Activated CD4-positive, alpha-beta T cell treated with anti-CD3 and anti-CD28 coated beads, Interleukin-2, amount 50 U/mL, for 4 hours (primary cell): Measurements from ENCODE around the gene KIAA1328.

Source experiments
- DNase-seq, 2 experiments: peaks; one replicate each; pipeline ENCODE4 v3.0.0-alpha.2; 2020

Gene KIAA1328

DNA sequence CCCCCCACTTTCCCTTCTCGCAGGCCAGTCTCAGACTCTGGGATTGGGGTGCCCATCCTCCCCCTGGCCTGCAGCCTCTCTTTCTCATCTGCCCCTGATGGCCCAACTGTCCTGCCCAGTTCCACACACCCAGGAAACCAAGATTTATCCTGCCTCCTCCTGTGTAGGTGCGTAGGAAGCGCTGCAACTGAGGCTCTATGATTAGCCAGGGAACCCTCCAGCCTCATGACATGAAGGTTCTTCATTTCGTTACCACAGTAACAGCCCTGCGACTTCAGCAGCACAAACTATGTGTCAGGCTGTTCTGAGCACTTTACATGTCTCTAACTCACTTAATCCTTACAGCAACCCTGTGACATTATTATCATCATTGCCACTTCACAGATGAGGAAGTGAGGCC, 430.8 kb downstream of the KIAA1328 start:
- DNase-seq = no peak

DNA sequence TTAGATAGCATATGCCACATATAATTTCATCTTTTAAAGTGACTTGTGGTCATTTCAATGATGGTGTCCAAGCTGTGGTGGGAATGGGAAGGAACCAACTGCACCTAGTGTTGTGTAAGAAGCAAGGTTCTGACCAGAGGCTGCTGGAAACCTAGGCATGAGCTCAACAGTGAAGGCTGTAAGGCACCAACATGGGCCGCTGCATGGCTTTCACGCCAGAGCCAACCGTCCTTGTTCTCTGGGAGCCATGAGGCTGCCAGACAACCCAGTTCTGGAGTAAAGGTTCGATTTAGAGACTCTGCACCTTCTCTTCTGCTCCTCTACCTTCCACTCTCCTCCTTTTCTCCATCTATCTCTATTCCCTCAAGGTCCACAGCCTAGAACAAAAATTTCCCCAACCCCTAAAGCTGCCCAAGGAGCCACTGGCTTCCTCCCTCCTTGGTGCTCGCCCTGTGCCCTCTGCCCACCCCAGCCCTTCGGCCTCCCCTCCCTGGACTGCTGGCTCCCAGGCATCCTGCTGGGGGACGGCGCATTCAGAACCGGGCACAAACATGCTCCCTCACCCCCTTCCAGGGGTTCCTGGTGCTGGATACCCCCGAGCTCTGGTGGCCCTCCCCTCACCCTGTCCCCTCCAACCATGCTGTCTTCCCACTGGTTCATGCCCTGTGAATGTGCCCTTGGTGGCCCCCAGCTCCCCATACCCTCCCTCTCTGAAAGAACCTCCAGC, 431.6 kb downstream of the KIAA1328 start:
- no peak for DNase-seq

DNA sequence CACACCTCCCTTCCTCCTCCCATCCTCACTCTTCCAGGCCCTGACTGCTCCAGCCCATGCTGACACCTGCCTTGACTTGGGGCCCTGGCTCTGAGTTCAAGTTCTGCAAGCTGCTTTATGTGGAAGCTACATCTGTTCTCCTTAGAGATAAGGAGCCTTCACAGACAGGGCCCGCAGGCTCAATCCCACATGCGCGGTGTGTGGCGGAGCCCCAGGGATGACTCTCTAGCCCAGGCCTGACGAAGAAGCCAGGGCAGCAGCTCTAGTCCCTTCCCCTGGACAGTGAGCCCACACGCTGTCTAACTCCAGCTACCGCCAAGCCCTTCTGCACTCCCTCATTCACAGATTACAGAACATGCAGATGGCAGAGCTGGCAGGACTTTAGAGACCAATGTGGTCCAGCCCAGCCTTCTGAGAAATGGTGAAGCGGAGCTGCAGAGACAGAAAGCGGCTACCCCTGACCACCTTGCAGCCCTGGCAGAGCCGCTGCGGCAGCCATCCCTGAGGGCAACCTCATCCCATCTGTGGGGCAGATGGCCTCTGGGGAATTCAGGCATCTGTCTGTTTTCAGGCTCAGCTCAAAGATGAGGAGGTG, 432.4 kb downstream of the KIAA1328 start:
- DNase-seq = no peak

DNA sequence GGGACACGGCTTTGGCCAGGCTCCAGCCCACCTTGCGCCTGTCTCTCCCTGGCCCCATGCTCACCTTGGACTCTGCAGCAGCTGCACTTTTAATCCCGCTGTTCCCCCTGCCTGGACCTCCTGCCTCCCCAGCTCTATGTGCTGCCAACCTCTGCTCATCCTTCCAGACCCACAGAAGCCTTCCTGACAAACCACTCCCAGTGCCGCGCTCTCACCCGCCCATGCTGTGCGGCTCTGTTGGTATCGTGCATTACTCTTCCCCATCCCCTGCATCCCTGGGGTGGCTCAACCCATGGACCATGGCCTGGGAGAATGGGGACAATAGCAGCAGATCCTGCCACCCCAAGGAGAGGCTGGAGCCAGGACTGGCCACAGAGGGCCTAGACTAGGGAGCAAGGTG, 433.1 kb downstream of the KIAA1328 start:
- DNase-seq = no peak

DNA sequence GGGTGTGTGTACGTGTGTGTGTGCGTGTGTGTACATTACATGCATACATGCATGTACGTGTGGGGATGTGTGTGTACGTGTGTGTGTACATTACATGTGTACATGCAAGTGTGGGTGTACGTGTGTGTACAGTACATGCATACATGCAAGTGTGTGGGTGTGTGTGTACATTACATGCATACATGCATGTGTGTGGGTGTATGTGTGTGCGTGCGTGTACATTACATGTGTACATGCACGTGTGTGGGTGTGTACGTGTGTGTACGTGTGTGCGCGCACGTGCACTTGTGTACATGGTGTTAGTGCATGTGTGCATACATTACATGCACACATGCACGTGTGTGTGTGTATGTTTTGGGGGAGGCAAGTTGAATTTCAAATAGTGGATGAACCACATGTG, 436.0 kb downstream of the KIAA1328 start:
- DNase-seq = no peak

GRCh38 chr18:37265382-37265781, 436.5 kb downstream of the KIAA1328 start:
- no peak for DNase-seq

- DNase-seq = no peak
These were observed 437.4 kb downstream of the KIAA1328 start for GRCh38 chr18:37266290-37266689.

DNA sequence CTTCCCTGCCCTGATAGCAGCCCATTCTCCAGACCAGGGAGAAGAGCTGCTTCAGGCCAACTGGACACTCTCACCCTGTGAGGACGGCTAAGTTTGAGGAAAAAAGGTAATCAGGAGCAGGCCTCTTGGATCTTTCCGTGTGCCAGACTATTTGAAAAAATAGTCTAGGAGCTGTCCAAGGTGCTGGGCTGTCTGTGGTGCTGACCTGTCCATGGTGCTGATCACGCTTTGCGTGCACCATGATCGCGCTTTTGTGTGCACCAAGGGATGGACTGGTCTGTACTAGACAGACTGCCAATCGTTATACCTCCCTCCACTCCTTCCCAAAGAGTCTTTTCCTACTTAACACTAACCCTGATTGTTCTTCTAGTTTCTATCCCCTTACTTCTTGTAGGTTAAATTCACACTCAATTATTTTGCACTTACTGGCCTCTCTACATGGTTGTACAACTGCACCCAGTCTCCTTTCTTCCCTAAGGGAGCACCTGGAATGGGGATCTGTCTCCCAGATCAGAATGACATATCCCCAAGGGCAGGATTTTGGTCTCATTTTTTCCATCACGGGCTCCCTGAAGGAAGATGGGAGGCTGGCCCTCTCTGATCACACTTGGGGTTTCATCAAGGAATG, 441.2 kb downstream of the KIAA1328 start:
- no peak for DNase-seq

DNA sequence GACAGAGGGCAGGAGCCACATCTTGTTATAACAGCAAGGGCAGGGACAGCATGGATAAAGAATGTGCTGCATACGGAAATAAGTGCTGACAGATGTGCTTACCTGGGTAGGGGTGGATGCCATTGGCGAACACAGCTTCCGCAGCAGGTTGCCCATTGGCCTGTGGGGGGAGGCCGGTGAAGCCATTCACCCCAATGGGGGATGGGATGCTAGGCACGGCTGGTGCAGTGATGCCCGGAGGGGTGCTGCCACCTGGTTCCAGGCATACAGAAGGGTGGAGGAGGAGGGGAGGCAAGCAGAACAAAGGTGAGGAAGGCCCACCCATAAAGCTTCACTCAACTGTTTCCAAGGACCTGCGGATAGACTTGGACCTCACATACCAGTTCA, 441.7 kb downstream of the KIAA1328 start:
- no peak for DNase-seq

- DNase-seq = no peak
These were observed 443.3 kb downstream of the KIAA1328 start for GRCh38 chr18:37272226-37272625.

DNA sequence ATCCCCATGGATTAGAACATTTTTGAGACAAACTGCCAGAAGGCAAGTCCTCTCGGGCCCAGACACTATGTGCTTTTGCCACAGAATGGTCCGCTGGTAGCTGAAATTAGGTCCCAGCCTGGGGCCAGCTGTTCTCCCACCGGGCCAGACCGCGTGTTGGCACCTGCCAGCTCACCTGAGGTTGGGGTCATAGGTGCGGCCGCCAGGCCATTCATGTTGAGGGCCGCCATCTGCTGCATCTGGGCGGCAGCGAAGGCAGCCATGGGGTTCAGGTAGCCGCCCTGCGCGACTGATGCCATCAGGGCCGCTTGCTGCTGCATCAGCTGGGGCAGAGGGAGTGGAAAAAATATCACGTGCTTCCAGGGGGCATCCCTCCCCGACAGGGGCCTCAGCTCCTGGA, 443.9 kb downstream of the KIAA1328 start:
- DNase-seq = no peak

DNA sequence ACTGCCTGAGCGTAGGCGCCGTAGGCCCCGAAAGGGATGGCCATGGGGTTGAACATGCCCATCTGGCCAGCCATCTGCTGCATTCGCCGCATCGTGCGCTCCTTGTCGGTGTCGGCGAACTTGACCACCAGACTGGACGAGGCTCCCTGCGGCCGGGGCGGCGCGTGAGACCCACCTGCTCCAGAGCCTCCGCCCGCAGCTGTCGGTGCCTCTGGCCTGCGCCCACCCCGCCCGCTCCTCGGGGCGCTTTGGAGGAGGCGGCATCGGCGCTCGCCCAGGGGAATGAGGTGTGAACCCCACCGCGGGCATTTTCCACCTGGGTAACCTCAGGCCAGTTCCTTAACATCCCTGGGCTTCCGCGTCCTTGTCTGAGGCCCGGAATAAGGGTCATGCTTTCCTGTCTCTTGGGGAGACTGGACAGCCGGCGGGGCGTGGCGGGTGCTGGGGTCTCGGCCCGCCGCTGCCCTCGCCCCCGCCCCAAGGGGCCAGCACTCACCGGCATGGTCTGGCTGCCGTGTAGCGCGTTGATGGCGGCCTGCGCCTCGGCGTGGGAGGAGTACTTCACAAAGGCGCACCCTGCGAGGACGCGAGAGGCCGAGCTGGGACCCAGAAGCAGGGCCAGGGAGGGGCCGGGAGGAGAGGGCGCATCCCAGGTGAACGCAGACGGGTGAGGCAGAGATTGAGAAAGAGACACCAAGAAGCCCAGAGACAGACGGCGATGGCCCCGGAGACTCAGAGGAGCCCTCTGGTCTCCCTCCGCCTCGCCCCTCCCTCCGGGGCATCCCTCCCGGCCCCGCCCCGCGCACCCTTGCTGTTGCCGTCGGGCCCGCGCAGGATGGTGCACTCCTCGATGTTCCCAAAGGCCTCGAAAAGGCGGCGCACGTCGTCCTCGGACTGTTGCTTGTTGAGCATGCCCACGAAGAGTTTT, 445.6 kb downstream of the KIAA1328 start:
- DNase-seq = no peak

- no peak for DNase-seq
These were observed 446.4 kb downstream of the KIAA1328 start for GRCh38 chr18:37275237-37275741.

DNA sequence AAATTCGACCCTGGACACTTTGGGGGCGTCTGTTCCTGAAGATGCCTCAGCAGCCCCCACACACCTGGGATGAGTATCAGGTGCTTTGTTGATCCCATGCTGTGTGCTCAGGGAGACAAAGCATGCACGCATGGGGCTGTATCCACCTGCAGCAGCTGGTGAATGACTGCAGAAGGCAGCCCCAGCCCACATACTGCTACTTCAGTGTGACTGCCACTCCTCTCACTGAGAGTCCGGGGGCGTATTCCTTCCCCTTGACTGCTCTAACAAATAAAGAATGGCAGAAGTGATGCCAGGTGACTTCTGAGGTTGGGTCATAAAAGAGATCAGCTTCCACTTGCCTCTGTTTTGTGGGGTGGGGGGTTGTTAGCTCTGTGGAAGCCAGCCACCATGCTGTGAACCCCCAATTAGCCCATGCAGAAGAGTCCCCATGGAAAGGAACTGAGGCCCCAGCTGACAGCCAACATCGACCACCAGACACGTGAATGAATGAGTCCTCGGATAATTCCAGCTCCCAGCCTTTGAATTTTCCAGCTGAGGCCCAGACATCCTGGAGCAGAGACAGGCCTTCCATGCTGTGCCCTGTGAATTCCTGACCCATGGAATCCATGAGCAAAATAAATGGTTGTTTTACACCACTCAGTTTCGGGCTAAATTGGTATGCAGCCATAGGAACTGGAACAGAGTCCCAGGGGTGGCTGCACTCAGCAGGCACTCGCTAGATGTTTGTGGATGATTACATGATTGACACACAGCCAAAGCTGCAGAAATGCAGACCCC, 447.4 kb downstream of the KIAA1328 start:
- DNase-seq = no peak

DNA sequence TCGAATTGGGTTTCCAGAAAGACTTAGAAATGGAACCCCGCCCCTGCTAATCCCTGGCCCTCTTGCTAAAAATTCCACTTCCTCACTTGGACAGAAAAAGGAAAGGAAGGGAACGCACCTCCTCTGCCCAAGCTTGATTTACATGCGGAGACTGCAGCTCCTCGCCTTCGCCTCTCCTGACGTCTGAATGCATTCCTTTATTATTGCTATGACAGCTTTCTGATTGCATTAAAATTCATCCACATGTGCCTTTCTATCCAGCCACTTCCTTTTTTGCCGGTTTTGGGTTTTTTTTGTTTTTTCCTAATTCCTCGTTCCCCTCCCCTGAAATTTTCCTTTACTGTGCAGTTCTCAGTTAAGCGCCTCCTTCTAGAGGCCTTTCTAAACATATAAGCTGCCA, 448.9 kb downstream of the KIAA1328 start:
- no peak for DNase-seq
